HG02938 (cell line): ENCODE results near the gene TSPAN31.
"Not testable (repeated sequence)": the region's sequence is repeated elsewhere in the genome, so short reads cannot be mapped to it uniquely, and the experiment has no call there.

Experiments used
- ATAC-seq: cut with Tn5 transposase; IDR thresholded peaks from one replicate; pipeline ENCODE4 v1.9.1; 2021; ENCODE audit warnings: mild to moderate bottlenecking, moderate library complexity; ENCODE audit not compliant: unreplicated experiment

TSPAN31 gene

DNA sequence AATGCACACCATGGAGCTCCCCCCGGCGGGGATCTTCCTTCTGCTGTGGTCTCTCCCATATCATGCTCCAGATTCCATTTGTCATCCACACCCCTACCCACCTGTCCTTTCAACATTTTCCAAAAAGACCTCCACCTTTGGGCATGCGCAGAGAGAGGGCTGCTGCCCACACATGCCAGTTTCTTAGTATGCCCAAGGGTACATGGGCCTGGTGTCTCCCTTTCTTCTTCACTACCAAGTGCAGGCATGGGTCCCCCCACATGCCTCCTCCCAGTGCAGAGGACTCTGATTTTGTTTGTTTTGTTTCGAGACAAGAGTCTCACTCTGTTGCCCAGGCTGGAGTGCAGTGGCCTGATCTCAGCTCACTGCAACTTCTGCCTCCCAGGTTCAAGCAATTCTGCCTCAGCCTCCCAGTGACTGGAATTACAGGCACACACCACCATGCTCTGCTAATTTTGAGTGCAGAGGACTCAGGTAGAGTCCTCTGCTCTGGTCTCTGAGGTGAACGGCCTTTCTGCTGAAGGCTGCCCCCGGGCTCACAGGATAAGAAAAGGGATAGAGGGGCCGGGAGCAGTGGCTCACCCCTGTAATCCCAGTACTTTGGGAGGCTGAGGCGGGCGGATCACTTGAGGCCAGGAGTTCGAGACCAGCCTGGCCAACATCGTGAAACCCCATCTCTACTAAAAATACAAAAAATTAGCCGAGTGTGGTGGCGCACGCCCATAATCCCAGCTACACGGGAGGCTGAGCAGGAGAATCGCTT is 22.8 kb upstream of the TSPAN31 start:
- ATAC-seq = not testable (repeated sequence)

GRCh38 chr12:57722716-57723629 is 21.9 kb upstream of the TSPAN31 start:
- ATAC-seq = no peak

- ATAC-seq = no peak
These were observed 21.2 kb upstream of the TSPAN31 start for GRCh38 chr12:57723630-57723962.

GRCh38 chr12:57724003-57724935 is 20.6 kb upstream of the TSPAN31 start:
- ATAC-seq = no peak

DNA sequence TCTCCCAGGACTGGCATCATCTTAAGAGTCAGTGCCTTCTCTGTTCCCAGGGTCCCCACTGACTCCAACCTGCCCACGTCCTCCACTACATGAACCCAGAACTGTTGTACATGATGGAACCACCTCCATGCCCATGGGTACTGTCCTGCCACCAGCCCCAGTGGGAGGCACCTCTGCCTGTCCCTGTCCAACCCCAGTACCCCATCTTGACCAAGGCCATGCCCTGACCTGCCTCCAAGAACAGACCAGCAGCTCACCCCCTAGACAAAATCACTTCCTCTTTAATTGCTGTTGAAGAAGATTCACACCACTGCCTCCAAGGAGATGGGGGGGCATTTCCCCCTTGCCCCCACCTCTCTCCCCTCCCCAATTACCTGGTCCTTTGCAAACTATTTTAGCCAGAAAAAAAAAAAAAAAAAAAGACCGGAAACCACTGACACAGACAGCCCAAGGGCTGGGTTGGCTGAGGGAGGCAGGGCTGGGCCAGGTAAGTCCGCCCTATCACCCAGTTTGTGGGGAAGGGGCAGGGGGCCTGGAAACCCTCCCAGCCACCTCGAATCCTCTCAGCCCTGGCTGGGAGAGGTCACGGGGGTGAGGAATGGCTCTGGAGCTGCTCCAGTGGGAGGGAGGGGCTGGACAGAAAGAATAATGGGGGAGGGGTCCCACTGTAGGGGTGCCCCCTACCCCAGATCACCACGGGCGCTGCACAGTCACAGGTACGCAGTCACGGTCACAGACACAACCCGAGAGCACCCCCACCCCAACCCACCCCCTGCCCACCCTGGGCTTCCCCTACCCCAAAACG is 19.7 kb upstream of the TSPAN31 start:
- no peak for ATAC-seq

DNA sequence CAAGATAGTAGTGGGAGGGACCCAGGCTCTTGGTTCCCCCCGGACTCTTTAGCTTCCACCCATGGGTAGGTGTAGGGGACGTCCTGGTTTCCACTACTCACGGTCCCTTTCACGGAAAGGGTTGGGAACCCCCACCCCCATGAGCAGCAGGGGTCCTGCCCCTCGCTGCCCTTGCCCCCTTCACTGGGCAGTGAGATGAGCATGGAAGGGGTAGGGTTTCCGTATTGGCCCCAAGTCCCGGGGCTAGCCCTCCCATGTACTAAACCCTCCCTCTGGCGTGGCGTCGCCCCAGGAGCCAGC is 19.0 kb upstream of the TSPAN31 start:
- ATAC-seq = no peak

DNA sequence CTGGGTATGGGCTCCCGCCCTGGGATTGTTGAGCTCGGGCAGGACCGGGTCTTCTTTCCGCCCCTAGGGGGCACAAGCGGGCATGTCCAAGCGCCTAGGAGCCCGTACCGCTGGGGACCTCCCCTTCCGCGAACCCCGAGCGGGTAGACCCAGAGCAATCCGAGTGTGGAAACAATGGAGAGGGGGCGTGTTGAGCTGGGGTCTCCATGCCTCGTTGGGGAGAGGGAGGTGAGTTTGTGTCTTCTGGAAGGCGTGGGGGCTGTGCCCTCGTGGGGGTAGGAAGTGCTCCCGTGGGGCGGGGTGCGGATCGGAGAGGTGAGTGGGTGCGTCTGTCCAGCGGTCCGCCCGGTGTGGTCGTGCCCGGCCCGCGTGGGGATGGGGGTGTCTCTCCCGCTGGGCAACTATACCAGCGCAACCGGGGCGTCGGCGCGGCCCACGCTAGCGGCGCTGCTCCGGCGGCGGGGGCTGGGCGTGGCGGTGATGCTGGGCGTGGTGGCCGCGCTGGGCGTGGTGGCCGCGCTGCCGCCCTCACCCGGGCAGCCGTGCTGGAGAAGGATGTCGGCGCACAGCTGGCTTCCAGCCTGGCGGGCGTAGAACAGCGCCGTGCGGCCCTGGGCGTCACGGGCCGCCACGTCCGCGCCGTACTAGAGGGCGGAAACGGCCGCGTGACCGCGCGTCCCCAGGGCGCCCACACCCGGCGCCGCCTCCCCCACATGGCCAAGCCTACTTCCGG is 18.5 kb upstream of the TSPAN31 start:
- ATAC-seq = no peak

DNA sequence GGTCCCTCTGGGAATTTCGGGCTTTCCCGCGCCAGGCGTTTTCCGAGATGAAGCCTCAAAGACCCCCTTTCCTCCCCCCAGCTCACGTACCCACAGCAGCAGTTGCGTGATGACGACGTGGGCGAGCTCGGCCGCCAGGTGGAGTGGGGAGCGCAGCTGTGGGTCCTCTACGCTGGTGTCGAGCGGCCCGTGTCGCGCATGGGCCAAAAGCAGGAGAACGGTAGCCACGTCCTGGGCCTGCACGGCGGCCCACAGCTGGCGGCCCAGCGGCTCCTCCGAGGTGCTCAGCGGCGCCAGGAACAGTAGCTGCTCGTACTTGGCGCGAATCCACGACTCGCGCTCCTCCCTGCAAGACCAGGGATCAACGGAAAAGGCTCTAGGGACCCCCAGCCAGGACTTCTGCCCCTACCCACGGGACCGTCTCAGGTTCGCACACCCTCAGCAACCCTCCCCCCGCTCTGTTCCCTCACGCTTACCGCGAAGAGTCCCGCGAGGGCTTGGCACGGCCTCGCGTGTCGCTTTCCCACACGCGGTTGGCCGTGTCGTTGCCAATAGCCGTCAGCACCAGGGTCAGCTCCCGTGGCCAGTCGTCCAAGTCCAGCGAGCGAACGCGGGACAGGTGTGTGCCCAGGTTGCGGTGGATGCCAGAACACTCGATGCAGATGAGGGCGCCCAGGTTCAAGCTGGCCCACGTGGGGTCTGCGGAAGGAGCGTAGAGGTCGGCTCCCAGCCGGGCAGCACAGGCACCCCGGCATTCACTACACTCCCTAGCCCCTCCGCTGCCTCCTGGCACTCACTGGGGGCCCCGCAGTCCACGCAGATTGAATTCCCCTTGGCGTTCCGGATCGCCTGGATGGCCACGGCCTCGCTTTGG is 17.7 kb upstream of the TSPAN31 start:
- ATAC-seq = no peak

- ATAC-seq = no peak
These were observed 17.0 kb upstream of the TSPAN31 start for GRCh38 chr12:57727758-57728395.

GRCh38 chr12:57729321-57729844 is 15.5 kb upstream of the TSPAN31 start:
- ATAC-seq = no peak

DNA sequence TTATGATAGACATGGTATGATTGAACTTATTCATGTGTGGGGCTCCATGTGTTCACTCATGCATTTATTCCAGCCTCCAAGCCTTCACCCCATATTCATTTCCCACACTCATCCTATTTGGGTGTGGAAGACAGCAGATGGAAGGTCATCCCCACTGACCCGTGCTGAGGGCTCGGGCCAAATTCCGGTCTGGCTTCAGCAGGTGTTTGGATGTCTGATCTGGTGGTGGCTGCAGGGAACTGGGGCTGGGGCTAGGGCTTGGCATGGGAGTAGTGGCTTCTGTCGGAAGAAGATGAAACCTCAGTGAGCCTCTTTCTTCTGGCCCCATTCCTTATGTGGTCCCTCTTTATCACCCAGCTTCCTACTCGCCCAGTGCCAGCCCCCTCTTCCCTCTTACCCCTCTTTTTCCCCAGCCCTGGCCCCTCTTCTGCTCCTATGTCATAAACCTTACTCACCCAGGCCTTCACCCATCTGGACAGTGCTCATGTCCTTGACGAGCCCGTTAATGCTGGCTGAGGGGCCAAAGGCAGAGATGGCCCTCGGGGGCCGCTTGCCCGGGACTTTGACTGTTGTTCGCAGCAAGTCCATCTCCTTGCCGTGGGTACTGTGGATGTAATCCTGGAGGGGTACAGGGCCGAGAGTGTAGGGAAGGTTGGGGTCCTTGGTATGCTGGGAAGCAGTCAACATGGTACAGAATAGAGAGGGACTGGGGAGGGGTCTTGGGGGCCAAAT is 14.3 kb upstream of the TSPAN31 start:
- no peak for ATAC-seq

- ATAC-seq = no peak
These were observed 13.3 kb upstream of the TSPAN31 start for GRCh38 chr12:57731411-57732080.

DNA sequence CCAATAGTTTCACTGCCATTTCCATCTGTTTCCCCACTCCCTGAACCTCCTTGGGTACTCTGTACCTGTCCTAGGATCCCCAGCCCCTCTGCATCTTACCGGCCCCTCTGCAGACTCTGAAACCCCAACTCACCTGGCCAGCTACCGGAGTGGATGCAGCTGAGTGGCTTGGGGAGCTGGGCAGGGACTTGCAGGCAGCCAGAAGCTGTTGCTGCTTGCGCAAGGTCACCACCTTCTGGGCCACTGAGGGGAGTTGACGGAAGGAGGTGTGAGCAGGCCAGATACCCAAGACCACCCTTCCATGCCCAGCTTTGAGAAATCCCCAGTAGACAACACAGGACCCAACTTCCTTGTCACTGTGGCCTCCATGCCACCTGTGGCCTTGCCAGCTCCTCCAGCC is 12.6 kb upstream of the TSPAN31 start:
- ATAC-seq = no peak

- ATAC-seq = no peak
These were observed 11.9 kb upstream of the TSPAN31 start for GRCh38 chr12:57732726-57733593.

DNA sequence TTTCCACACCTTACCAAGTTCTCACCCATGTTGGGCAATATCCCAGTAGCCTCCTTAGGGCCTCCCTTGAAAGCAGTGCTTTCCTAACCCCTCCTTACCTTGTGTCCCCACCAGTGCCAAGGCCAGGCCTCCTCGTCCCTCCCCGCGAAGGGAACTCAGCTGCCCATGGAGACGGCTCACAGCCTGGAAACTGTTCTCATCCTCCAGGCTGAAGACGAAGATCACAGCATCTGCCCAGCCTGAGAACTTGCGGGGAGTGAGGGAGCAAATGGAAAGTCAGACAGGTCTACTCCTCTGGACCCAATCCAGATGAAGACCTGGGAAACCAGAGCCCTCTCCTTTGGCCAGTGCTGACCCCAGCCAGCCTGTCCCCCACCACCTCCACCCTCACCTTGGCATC is 10.9 kb upstream of the TSPAN31 start:
- no peak for ATAC-seq

- no peak for ATAC-seq
These were observed 10.2 kb upstream of the TSPAN31 start for GRCh38 chr12:57734591-57734990.
